ENCODE data around the gene SLC16A2. TPM values are rescaled to one million over a fixed set of nuclear protein-coding genes. Genes with fewer than 3 reads are reported as not detected.

SLC16A2 gene
- total RNA-seq, 1 experiment from 2014 or later = 0.32 TPM

DNA sequence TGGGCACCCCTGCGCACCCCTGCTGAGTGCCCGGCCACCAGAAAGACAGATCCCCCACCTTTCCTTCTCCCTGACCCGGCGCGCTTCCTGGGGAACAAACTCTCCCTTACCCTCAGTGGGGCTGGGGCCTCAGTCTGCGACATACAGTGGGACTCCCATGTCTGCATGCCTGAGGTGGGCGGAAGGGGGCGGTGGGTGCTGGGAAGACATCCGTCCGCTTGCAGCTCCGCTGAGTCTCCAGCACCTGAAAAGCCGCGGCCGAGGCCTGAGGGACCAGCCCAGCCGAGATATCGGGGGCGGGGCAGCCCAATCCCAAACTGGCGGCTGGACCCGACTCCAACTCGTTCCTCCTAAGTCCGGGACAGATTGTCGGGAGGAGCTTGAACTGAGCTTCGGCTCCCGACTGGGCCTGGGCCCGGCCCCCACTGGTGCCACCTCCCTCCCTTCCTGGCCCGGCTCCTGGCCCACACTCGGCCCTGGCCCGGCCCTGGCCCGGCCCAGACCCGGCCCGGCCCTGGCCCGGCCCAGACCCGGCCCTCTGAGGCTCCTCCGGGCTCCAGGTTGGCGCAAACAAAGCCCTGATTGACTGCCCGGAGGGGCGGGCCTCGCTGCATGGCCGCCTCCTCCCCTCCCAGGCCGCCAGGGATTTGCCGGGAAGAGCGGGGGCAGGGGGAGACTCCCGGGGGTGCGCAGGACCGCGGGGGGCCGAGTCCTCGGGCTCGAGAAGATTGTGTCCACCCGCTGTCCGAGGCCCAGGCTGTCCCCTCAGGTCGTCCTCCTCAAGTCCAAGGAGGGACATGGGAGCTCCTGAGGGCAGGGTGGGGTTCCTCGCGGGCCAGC is 877 bp upstream of the SLC16A2 start:
- POLR2A ChIA-PET = no interaction called here

More for the DNA sequence above, 877 bp upstream of the SLC16A2 start:
- Histone ChIP-seq H3K9me2 (ENCODE audit: insufficient read depth) (no peaks in the 10 kb centered on the region), H3K4me1 (ENCODE audit: control insufficient read depth in 1 of 2, insufficient read depth in 2 of 2, low read length in 2 of 2) (peaks cover 0 to 6% of the 10 kb centered on the region in 2 experiments; a peak in 1 of 4 replicates), H3K4me2 (ENCODE audit: low read length) (peak overlapping the region; percentile 63), H3K9me3 (ENCODE audit: control insufficient read depth in 1 of 2, insufficient read depth in 1 of 2, low read depth in 1 of 2, low read length in 2 of 2) (no peaks in the 10 kb centered on the region), H4K20me1 (ENCODE audit: insufficient read depth) (no peaks in the 10 kb centered on the region), H3K27me3 (ENCODE audit: insufficient read depth, low read length) (no peaks in the 10 kb centered on the region), H3K79me2 (ENCODE audit: insufficient read depth, low read length) (no peaks in the 10 kb centered on the region), H3K36me3 (ENCODE audit: control insufficient read depth in 1 of 2, insufficient read depth in 2 of 2, low read length in 2 of 2) (no peaks in the 10 kb centered on the region), H3K9ac (ENCODE audit: low read length) (peak overlapping the region; percentile 49; the same call in 1 of the 2 replicates), H2AFZ (ENCODE audit: low read depth, low read length, poor library complexity, severe bottlenecking) (no peak overlapping the region), H3K4me3 (replicated peaks in 1 of 2; ENCODE audit: low read depth in 1 of 2, low read length in 2 of 2) (peak overlapping the region; percentile 23 to 48), H3K27ac (ENCODE audit: low read depth, low read length) (no peak overlapping the region; the same call in 1 of the 2 replicates)
- ChIA-PET RAD21 (ENCODE audit: low non-redundant PET in 1 of 2, low total read pairs in 2 of 2, uncharacterized antibody in 2 of 2, unreplicated experiment in 2 of 2) (no interaction called here), CTCF (no interaction called here)
- ATAC-seq = peak; percentile 92
- intact Hi-C loops (cut with micrococcal nuclease) = no loop called here
- no TSS peak for BruUV-seq (replicated peaks)
- no peak for DNase-seq (ENCODE audit: low read depth, low spot score)
- no peak for TF ChIP-seq CEBPB (IDR thresholded peaks at IDR 0.05; ENCODE audit: low read depth)
- TF ChIP-seq, protein P1, sequence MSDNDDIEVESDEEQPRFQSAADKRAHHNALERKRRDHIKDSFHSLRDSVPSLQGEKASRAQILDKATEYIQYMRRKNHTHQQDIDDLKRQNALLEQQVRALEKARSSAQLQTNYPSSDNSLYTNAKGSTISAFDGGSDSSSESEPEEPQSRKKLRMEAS (IDR thresholded peaks at IDR 0.05) = no peak
- no peak for TF ChIP-seq ELF1 (IDR thresholded peaks at IDR 0.05; ENCODE audit: borderline replicate concordance, low read depth)
- TF ChIP-seq JUND (IDR thresholded peaks at IDR 0.05) = no peak
- TF ChIP-seq EGR1 (IDR thresholded peaks at IDR 0.05; ENCODE audit: low read depth) = no peak
- no peak for TF ChIP-seq SRF (IDR thresholded peaks at IDR 0.05; ENCODE audit: low read depth)
- no peak for TF ChIP-seq ZFX (IDR thresholded peaks at IDR 0.05)
- TF ChIP-seq, protein P2, sequence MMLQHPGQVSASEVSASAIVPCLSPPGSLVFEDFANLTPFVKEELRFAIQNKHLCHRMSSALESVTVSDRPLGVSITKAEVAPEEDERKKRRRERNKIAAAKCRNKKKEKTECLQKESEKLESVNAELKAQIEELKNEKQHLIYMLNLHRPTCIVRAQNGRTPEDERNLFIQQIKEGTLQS (IDR thresholded peaks at IDR 0.05) = no peak
- no peak for TF ChIP-seq POLR2AphosphoS5 (IDR thresholded peaks at IDR 0.05; ENCODE audit: low read depth, low read length)
- TF ChIP-seq, protein P3, sequence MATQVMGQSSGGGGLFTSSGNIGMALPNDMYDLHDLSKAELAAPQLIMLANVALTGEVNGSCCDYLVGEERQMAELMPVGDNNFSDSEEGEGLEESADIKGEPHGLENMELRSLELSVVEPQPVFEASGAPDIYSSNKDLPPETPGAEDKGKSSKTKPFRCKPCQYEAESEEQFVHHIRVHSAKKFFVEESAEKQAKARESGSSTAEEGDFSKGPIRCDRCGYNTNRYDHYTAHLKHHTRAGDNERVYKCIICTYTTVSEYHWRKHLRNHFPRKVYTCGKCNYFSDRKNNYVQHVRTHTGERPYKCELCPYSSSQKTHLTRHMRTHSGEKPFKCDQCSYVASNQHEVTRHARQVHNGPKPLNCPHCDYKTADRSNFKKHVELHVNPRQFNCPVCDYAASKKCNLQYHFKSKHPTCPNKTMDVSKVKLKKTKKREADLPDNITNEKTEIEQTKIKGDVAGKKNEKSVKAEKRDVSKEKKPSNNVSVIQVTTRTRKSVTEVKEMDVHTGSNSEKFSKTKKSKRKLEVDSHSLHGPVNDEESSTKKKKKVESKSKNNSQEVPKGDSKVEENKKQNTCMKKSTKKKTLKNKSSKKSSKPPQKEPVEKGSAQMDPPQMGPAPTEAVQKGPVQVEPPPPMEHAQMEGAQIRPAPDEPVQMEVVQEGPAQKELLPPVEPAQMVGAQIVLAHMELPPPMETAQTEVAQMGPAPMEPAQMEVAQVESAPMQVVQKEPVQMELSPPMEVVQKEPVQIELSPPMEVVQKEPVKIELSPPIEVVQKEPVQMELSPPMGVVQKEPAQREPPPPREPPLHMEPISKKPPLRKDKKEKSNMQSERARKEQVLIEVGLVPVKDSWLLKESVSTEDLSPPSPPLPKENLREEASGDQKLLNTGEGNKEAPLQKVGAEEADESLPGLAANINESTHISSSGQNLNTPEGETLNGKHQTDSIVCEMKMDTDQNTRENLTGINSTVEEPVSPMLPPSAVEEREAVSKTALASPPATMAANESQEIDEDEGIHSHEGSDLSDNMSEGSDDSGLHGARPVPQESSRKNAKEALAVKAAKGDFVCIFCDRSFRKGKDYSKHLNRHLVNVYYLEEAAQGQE (IDR thresholded peaks at IDR 0.05; ENCODE audit: low read depth) = no peak
- TF ChIP-seq ZNF274 (IDR thresholded peaks at IDR 0.05; ENCODE audit: low read depth, low read length) = no peak
- TF ChIP-seq TCF7L2 (IDR thresholded peaks at IDR 0.05; ENCODE audit: borderline replicate concordance, extremely low read depth, insufficient read depth, insufficient read length) = no peak

Data from HCT116 (cell line).